Measurements from ENCODE around the gene TEX11. TPM values are rescaled to one million over a fixed set of nuclear protein-coding genes. Genes with fewer than 3 reads are reported as not detected.

The TEX11 gene
- polyA plus RNA-seq, 1 donor (not counting 4 experiments of a cell fraction or from before 2014, with no cell fraction given) = not detected

GRCh38 chrX:70482300-70482699 lies 426.2 kb downstream of the TEX11 start:
- Histone ChIP-seq H3K27ac (ENCODE audit: control insufficient read depth, insufficient read depth, low read length) (no peak overlapping the region), H3K4me2 (ENCODE audit: control insufficient read depth, extremely low read depth, insufficient read depth, low read depth, low read length) (no peak overlapping the region), H3K79me2 (ENCODE audit: control insufficient read depth, insufficient read depth, low read length) (no peaks in the 10 kb centered on the region), H3K9me1 (ENCODE audit: control insufficient read depth, extremely low read depth, insufficient read depth, low read length) (no peaks in the 10 kb centered on the region), H2AFZ (ENCODE audit: control insufficient read depth, low read length) (no peak overlapping the region), H3K9me3 (ENCODE audit: control insufficient read depth, low read depth, low read length) (no peaks in the 10 kb centered on the region), H4K20me1 (ENCODE audit: control insufficient read depth, extremely low read depth, insufficient read depth, low read length) (no peaks in the 10 kb centered on the region), H3K9ac (ENCODE audit: control insufficient read depth, extremely low read depth, insufficient read depth, low read length) (no peak overlapping the region), H3K27me3 (ENCODE audit: control insufficient read depth, extremely low read depth, insufficient read depth, low read length) (no peaks in the 10 kb centered on the region), H3K4me3 (ENCODE audit: control insufficient read depth in 2 of 3, extremely low read depth in 1 of 3, insufficient read depth in 2 of 3, low read depth in 1 of 3, low read length in 3 of 3) (no peak overlapping the region), H3K4me1 (ENCODE audit: control insufficient read depth, extremely low read depth, insufficient read depth, low read length) (peaks cover 19% of the 10 kb centered on the region), H3K36me3 (ENCODE audit: control insufficient read depth in 2 of 2, extremely low read depth in 1 of 2, insufficient read depth in 2 of 2, low read length in 2 of 2) (no peaks in the 10 kb centered on the region)
- DNase-seq (ENCODE audit: low read depth, low spot score) (no peak), FAIRE-seq (no peak)
- dilution Hi-C loops (cut with MboI; ENCODE audit: extremely low pct_ligation_motif_present, low sequenced_read_pairs) = no loop called here
- TF ChIP-seq, protein P1, sequence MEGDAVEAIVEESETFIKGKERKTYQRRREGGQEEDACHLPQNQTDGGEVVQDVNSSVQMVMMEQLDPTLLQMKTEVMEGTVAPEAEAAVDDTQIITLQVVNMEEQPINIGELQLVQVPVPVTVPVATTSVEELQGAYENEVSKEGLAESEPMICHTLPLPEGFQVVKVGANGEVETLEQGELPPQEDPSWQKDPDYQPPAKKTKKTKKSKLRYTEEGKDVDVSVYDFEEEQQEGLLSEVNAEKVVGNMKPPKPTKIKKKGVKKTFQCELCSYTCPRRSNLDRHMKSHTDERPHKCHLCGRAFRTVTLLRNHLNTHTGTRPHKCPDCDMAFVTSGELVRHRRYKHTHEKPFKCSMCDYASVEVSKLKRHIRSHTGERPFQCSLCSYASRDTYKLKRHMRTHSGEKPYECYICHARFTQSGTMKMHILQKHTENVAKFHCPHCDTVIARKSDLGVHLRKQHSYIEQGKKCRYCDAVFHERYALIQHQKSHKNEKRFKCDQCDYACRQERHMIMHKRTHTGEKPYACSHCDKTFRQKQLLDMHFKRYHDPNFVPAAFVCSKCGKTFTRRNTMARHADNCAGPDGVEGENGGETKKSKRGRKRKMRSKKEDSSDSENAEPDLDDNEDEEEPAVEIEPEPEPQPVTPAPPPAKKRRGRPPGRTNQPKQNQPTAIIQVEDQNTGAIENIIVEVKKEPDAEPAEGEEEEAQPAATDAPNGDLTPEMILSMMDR (optimal IDR thresholded peaks at IDR 0.05 in 1 of 3, IDR thresholded peaks at IDR 0.05 in 1 of 3, conservative IDR thresholded peaks at IDR 0.05 in 1 of 3; ENCODE audit: extremely low read depth in 1 of 3, insufficient read depth in 2 of 3, low read length in 3 of 3) = no peak
- no peak for TF ChIP-seq EZH2 (IDR thresholded peaks at IDR 0.05; ENCODE audit: low read length)

DNA sequence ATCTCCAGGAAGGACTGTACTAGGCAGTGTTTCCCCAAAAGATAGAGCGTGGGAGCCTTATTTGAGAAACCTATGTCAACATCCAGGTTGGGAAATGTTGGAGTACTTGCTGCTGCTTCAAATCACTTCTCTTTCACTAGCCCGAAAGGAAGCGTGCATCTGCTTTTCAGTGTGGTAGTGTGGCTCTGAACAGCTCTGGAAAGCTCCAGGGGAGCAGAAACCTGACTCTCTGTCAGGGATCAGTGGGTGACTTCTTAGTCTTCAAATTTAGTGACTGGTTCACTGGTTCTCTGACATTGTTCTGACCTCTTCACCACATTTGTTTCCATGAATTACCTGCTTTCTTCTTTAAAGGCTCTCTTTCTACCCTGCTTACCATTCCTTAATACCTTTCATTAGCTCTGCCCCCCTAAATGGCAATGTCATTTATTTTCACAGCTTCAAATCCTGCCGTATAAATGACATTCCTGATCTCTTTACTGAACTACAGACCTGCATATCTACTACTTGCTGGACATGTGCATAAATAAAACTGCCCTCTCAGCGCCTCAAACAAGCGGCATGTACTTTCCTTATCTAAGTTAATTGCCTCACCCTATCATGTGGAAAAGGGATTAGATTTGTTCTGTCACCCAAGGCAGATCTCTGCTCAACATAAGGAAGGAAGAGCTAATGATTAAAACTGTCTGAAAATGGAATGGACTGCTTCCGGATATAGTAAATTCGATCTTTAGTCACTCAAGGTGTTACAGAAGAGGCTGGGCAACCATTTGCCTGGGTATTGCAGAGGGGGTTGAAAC lies 426.8 kb downstream of the TEX11 start:
- H3K4me1 ChIP-seq (ENCODE audit: control insufficient read depth, extremely low read depth, insufficient read depth, low read length) = peaks cover 20% of the 10 kb centered on the region
- no peak overlapping the region for H3K9ac ChIP-seq (ENCODE audit: control insufficient read depth, extremely low read depth, insufficient read depth, low read length)
- H3K27ac ChIP-seq (ENCODE audit: control insufficient read depth, insufficient read depth, low read length) = no peak overlapping the region
- TF ChIP-seq, protein P1 (optimal IDR thresholded peaks at IDR 0.05 in 1 of 3, IDR thresholded peaks at IDR 0.05 in 1 of 3, conservative IDR thresholded peaks at IDR 0.05 in 1 of 3; ENCODE audit: extremely low read depth in 1 of 3, insufficient read depth in 2 of 3, low read length in 3 of 3) = no peak
- no peak for TF ChIP-seq EZH2 (IDR thresholded peaks at IDR 0.05; ENCODE audit: low read length)
- dilution Hi-C loops (cut with MboI; ENCODE audit: extremely low pct_ligation_motif_present, low sequenced_read_pairs) = no loop called here
- H3K36me3 ChIP-seq (ENCODE audit: control insufficient read depth in 2 of 2, extremely low read depth in 1 of 2, insufficient read depth in 2 of 2, low read length in 2 of 2) = no peaks in the 10 kb centered on the region
- H4K20me1 ChIP-seq (ENCODE audit: control insufficient read depth, extremely low read depth, insufficient read depth, low read length) = no peaks in the 10 kb centered on the region
- no peak overlapping the region for H3K4me3 ChIP-seq (ENCODE audit: control insufficient read depth in 2 of 3, extremely low read depth in 1 of 3, insufficient read depth in 2 of 3, low read depth in 1 of 3, low read length in 3 of 3)
- H3K4me2 ChIP-seq (ENCODE audit: control insufficient read depth, extremely low read depth, insufficient read depth, low read depth, low read length) = no peak overlapping the region
- H3K9me3 ChIP-seq (ENCODE audit: control insufficient read depth, low read depth, low read length) = no peaks in the 10 kb centered on the region
- no peaks in the 10 kb centered on the region for H3K79me2 ChIP-seq (ENCODE audit: control insufficient read depth, insufficient read depth, low read length)
- no peak for DNase-seq (ENCODE audit: low read depth, low spot score)
- no peak for FAIRE-seq
- H2AFZ ChIP-seq (ENCODE audit: control insufficient read depth, low read length) = no peak overlapping the region
- H3K9me1 ChIP-seq (ENCODE audit: control insufficient read depth, extremely low read depth, insufficient read depth, low read length) = no peaks in the 10 kb centered on the region
- H3K27me3 ChIP-seq (ENCODE audit: control insufficient read depth, extremely low read depth, insufficient read depth, low read length) = no peaks in the 10 kb centered on the region
